ENCODE measurements around the gene GYS1. TPM values are rescaled to one million over a fixed set of nuclear protein-coding genes. Genes with fewer than 3 reads are reported as not detected.
A peak's percentile ranks its signal among the peaks of the same experiment; 100 is the strongest.
"Not testable (repeated sequence)": the region's sequence is repeated elsewhere in the genome, so short reads cannot be mapped to it uniquely, and the experiment has no call there.

Gene GYS1
- total and polyA plus RNA-seq, 8 donors = 13.0 to 63.6 (median 26.0) TPM

GRCh38 chr19:48926909-48927308 is 66.2 kb downstream of the GYS1 start:
- WGBS, 5 donors = 6 to 19% (median 11%) methylated on average over 10 of the region's 10 CpGs
- H3K4me1 ChIP-seq = peaks cover 3 to 36% (median 11%) of the 10 kb centered on the region in 4 donors
- intact Hi-C loops (cut with DNase I; ENCODE audit: low total_unique reads) = no loop called here
- H3K9me3 ChIP-seq = no peaks in the 10 kb centered on the region
- no peaks in the 10 kb centered on the region for H3K27me3 ChIP-seq
- DNase-seq = peak; percentile 64 to 80
- no peak for TF ChIP-seq EP300 (IDR thresholded peaks at IDR 0.05)
- TF ChIP-seq POLR2AphosphoS5 (IDR thresholded peaks at IDR 0.05) = peak; percentile 51 to 89 (median 76)
- no peak overlapping the region for H3K4me3 ChIP-seq
- peak overlapping the region; percentile 26 to 69 (median 60) for H3K27ac ChIP-seq
- H3K36me3 ChIP-seq = peaks cover 7 to 21% (median 18%) of the 10 kb centered on the region in 4 donors

GRCh38 chr19:48925890-48926289 is 67.2 kb downstream of the GYS1 start:
- H3K4me1 ChIP-seq = peaks cover 3 to 36% (median 11%) of the 10 kb centered on the region in 4 donors
- H3K9me3 ChIP-seq; intact Hi-C loops (cut with DNase I; ENCODE audit: low total_unique reads); DNase-seq; H3K4me3 ChIP-seq; H3K27me3 ChIP-seq: not testable (repeated sequence)
- 79 to 87% (median 85%) methylated on average over 8 of the region's 8 CpGs for WGBS, 5 donors
- peaks cover 14 to 31% (median 29%) of the 10 kb centered on the region in 4 donors for H3K36me3 ChIP-seq
- H3K27ac ChIP-seq = peak overlapping the region in 4 of 5 donors; percentile 52 to 69 (median 64)

GRCh38 chr19:48925240-48925843 is 67.8 kb downstream of the GYS1 start:
- Histone ChIP-seq H3K4me1 (peaks cover 3 to 36% (median 11%) of the 10 kb centered on the region in 4 donors), H3K36me3 (peaks cover 17 to 37% (median 34%) of the 10 kb centered on the region in 4 donors), H3K9me3 (no peaks in the 10 kb centered on the region), H3K4me3 (no peak overlapping the region), H3K27ac (peak overlapping the region in 3 of 5 donors; percentile 60 to 69 (median 67)), H3K27me3 (no peaks in the 10 kb centered on the region)
- no peak for DNase-seq
- intact Hi-C loops (cut with DNase I; ENCODE audit: low total_unique reads) = no loop called here
- WGBS, 5 donors = 56 to 74% (median 68%) methylated on average over 9 to 11 of the region's 11 CpGs
- TF ChIP-seq POLR2A (IDR thresholded peaks at IDR 0.05) = no peak
- no peak for TF ChIP-seq POLR2AphosphoS5 (IDR thresholded peaks at IDR 0.05)
- TF ChIP-seq CTCF (IDR thresholded peaks at IDR 0.05) = no peak

- Histone ChIP-seq H3K27ac (no peak overlapping the region), H3K9me3 (no peaks in the 10 kb centered on the region), H3K4me3 (no peak overlapping the region), H3K36me3 (peaks cover 29 to 62% (median 58%) of the 10 kb centered on the region in 4 donors), H3K27me3 (no peaks in the 10 kb centered on the region), H3K4me1 (peaks cover under 1 to 26% (median 8%) of the 10 kb centered on the region in 4 donors)
- intact Hi-C loops (cut with DNase I; ENCODE audit: low total_unique reads) = no loop called here
- TF ChIP-seq CTCF (IDR thresholded peaks at IDR 0.05) (no peak), POLR2A (IDR thresholded peaks at IDR 0.05) (no peak), POLR2AphosphoS5 (IDR thresholded peaks at IDR 0.05) (no peak), EP300 (IDR thresholded peaks at IDR 0.05) (no peak)
- DNase-seq = no peak
- WGBS, 5 donors = 87 to 92% (median 89%) methylated on average over 16 to 18 of the region's 18 CpGs
These were observed 70.3 kb downstream of the GYS1 start for GRCh38 chr19:48922548-48923490.

GRCh38 chr19:48921721-48922500 is 71.2 kb downstream of the GYS1 start:
- H3K9me3 ChIP-seq = no peaks in the 10 kb centered on the region
- peaks cover 30 to 71% (median 67%) of the 10 kb centered on the region in 4 donors for H3K36me3 ChIP-seq
- 87 to 92% (median 89%) methylated on average over 12 of the region's 12 CpGs for WGBS, 5 donors
- no peak overlapping the region for H3K27ac ChIP-seq
- no peaks in the 10 kb centered on the region for H3K27me3 ChIP-seq
- TF ChIP-seq CTCF (IDR thresholded peaks at IDR 0.05) (no peak), POLR2AphosphoS5 (IDR thresholded peaks at IDR 0.05) (no peak), EP300 (IDR thresholded peaks at IDR 0.05) (no peak), POLR2A (IDR thresholded peaks at IDR 0.05) (no peak)
- H3K4me1 ChIP-seq = peaks cover 0 to 19% (median 3%) of the 10 kb centered on the region in 4 donors
- H3K4me3 ChIP-seq = no peak overlapping the region
- DNase-seq = no peak
- intact Hi-C loops (cut with DNase I; ENCODE audit: low total_unique reads) = no loop called here

Measured in stomach (tissue), 9 donors.